HEK293T (cell line): ENCODE measurements around the gene PRKAA2.

Experiments
- CTCF ChIA-PET: fragments of 350-600 bp; formaldehyde crosslinking; extraction: SDS; loops from one replicate; lab custom pipeline; 2021; ENCODE audit warnings: antibody characterized with exemption, inconsistent platforms; lab: Yijun Ruan, JAX
- POLR2A ChIA-PET: fragments of 350-600 bp; formaldehyde crosslinking; extraction: SDS; loops from one replicate; lab custom pipeline; 2020; ENCODE audit warnings: antibody characterized with exemption, inconsistent platforms; lab: Yijun Ruan, JAX
- DNase-seq: peaks from one replicate; pipeline ENCODE4 v3.0.0; 2012; ENCODE audit warnings: mixed read lengths; ENCODE audit errors: extremely low spot score
- ARNT ChIP-seq: fragments of 450-650 bp; IDR thresholded peaks from 2 replicates; pipeline ENCODE4 v1.6.1; 2017; ENCODE audit warnings: mild to moderate bottlenecking
- BHLHE40 ChIP-seq: fragments of 450-650 bp; IDR thresholded peaks from 2 replicates; pipeline ENCODE4 v1.6.1; 2016; ENCODE audit warnings: mild to moderate bottlenecking, moderate library complexity, borderline replicate concordance
- CTBP1 ChIP-seq: fragments of 450-650 bp; IDR thresholded peaks from 2 replicates; pipeline ENCODE4 v1.6.1; 2016; ENCODE audit warnings: borderline replicate concordance
- ELF4 ChIP-seq: fragments of 450-650 bp; IDR thresholded peaks from 2 replicates; pipeline ENCODE4 v1.6.1; 2017; ENCODE audit warnings: antibody characterized with exemption
- FOXA1 ChIP-seq: fragments of 450-650 bp; IDR thresholded peaks from 2 replicates; pipeline ENCODE4 v1.6.1; 2016; ENCODE audit warnings: mild to moderate bottlenecking
- FOXK2 ChIP-seq: fragments of 450-650 bp; IDR thresholded peaks from 2 replicates; pipeline ENCODE4 v1.6.1; 2016; ENCODE audit warnings: mild to moderate bottlenecking
- FOXM1 ChIP-seq: fragments of 450-650 bp; IDR thresholded peaks from 2 replicates; pipeline ENCODE4 v1.6.1; 2017; ENCODE audit warnings: mild to moderate bottlenecking, borderline replicate concordance
- HDGF ChIP-seq: fragments of 450-650 bp; IDR thresholded peaks from 2 replicates; pipeline ENCODE4 v1.6.1; 2017; ENCODE audit warnings: antibody characterized with exemption, borderline replicate concordance
- L3MBTL2 ChIP-seq: fragments of 450-650 bp; conservative IDR thresholded peaks from 2 replicates; pipeline ENCODE4 v1.6.1; 2016; ENCODE audit warnings: mild to moderate bottlenecking
- LEF1 ChIP-seq: fragments of 450-650 bp; IDR thresholded peaks from 2 replicates; pipeline ENCODE4 v1.6.1; 2017; ENCODE audit warnings: mild to moderate bottlenecking, borderline replicate concordance
- NFRKB ChIP-seq: fragments of 450-650 bp; IDR thresholded peaks from 2 replicates; pipeline ENCODE4 v1.6.1; 2016; ENCODE audit warnings: mild to moderate bottlenecking, moderate library complexity
- SP1 ChIP-seq: fragments of 450-650 bp; IDR thresholded peaks from 2 replicates; pipeline ENCODE4 v1.6.1; 2017
- SUZ12 ChIP-seq: fragments of 450-650 bp; IDR thresholded peaks from 2 replicates; pipeline ENCODE4 v1.6.1; 2016; ENCODE audit warnings: mild to moderate bottlenecking
- TARDBP ChIP-seq: fragments of 450-650 bp; IDR thresholded peaks from 2 replicates; pipeline ENCODE4 v1.6.1; 2016
- ZNF384 ChIP-seq: fragments of 450-650 bp; IDR thresholded peaks from 2 replicates; pipeline ENCODE4 v1.6.1; 2016
- TF ChIP-seq, protein P1 (sequence below): fragments of 450-650 bp; IDR thresholded peaks from 2 replicates; pipeline ENCODE4 v1.6.1; 2016

PRKAA2 gene

DNA sequence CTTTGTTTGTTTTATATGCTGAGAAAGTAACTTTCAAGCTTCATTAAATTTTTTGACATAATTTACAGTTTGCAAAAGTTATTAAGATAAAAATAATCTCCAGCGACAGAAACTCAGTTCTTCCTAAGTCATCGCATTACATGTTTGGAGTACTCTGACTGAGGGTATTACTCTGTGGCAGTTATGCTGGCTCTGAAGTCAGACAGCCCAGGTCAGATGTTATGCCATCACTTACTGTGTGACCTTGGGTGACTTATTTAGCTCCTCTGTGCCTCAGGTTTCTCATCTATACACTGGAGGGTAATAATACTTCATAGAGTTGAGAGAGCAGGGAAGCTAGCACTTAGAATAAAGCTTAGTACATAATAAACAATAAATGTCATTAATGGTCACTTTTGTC lies 26.4 kb downstream of the PRKAA2 start:
- DNase-seq, result no peak
- ChIA-PET POLR2A (no interaction called here), CTCF (no interaction called here)
- TF ChIP-seq HDGF (no peak), BHLHE40 (no peak), LEF1 (no peak), L3MBTL2 (no peak), NFRKB (no peak), SP1 (no peak), FOXK2 (no peak), SUZ12 (no peak), ARNT (no peak), ELF4 (no peak), CTBP1 (no peak), ZNF384 (no peak), FOXA1 (no peak), TARDBP (no peak), FOXM1 (no peak)
- TF ChIP-seq, protein P1, sequence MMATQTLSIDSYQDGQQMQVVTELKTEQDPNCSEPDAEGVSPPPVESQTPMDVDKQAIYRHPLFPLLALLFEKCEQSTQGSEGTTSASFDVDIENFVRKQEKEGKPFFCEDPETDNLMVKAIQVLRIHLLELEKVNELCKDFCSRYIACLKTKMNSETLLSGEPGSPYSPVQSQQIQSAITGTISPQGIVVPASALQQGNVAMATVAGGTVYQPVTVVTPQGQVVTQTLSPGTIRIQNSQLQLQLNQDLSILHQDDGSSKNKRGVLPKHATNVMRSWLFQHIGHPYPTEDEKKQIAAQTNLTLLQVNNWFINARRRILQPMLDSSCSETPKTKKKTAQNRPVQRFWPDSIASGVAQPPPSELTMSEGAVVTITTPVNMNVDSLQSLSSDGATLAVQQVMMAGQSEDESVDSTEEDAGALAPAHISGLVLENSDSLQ, result no peak

DNA sequence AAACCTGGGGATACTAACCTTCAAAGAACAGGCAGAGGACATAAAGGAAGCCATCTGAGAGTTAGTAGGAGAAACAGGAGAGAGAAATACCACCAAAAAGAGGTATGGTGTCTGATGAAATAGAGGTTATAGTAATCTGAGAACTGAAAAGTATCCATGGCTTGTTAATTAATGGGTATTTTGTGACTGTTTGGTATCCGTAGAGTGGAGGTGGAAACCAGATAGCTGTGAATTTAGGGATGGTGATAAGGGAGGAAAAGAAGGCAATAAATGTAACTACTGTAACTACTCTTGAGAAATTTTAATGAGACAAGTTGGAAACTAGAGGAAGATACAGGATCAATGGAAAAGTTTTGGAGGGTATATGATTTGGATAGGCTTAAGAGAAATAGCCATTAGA lies 27.5 kb downstream of the PRKAA2 start:
- CTCF ChIA-PET, result no interaction called here
- POLR2A ChIA-PET, result no interaction called here
- TF ChIP-seq ARNT (no peak), FOXK2 (no peak), ELF4 (no peak), SUZ12 (no peak), SP1 (no peak)
- TF ChIP-seq, protein P1, result no peak
- no peak for DNase-seq

DNA sequence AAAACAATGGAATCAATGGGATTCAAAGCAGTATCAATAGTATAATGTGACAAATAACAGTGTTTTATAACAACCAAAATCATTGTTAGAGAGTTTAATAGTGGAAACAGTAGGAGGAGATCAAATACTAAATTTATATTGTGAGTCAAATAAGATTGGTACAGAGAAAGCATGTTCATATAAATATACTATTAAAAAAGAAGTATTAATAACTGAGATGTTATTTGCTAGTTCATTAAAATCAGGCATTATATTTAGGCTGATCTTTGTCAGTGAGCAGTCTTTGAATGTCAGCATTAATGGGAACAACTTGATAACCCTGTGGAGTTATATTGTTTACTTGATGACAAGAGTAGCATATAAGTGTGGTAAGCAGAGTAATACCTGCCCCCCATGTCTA lies 30.6 kb downstream of the PRKAA2 start:
- no peak for DNase-seq
- ChIA-PET POLR2A (no interaction called here), CTCF (no interaction called here)
- no peak for TF ChIP-seq CTBP1

DNA sequence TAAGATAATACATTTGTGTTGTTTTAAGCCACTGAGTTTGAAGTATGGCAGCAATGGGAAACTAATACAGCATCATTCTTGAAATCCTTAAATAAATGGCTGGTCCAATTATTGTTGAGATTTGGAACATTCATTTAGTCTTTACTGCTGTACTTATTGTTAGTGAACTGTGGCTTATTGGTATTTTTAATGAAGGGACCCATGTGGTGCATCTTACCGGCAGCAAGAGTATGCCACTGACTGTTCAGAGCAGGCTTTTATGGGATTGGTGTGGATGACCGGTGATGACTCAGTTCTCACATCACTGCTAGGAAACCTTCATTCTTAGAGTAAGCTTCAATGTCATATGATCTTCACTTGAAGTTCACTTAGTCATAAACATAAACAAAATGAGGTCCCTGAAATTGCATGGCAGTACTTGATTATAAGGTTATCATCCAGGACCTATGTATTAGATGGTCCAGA lies 31.5 kb downstream of the PRKAA2 start:
- DNase-seq, result peak; percentile 50

DNA sequence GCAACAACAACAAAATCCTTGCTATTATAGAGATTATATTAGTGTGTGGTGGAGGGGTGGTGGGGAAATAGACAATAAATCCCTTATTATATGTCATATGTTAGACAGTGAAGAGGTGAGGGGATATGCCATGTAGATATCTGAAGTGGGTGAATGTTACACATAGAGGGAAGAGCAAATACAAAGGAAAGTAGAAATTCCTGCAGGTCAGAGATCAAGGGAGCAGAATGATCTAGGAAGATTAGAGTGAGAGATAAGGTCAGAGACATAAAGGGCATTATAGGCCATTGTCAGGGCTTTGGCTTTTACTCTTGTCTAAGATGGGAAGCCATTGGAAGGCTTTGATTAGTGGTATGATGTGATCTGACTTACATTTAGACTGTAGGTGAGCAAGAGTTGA lies 38.5 kb downstream of the PRKAA2 start:
- TF ChIP-seq, protein P1, result no peak
- TF ChIP-seq HDGF, result no peak
- no peak for TF ChIP-seq L3MBTL2
- TF ChIP-seq ELF4, result no peak
- TF ChIP-seq NFRKB, result no peak
- no peak for TF ChIP-seq LEF1
- TF ChIP-seq TARDBP, result no peak
- TF ChIP-seq SUZ12, result no peak
- no peak for TF ChIP-seq FOXA1
- TF ChIP-seq SP1, result no peak
- ChIA-PET CTCF (no interaction called here), POLR2A (no interaction called here)
- DNase-seq, result no peak

More for the DNA sequence above, 31.5 kb downstream of the PRKAA2 start:
- CTCF ChIA-PET, result interaction anchor here (1.5 kb wide), 1 partner anchor 12 kb away, joined by 3 read pairs; no protein-coding TSS in a partner anchor
- POLR2A ChIA-PET, result no interaction called here
- TF ChIP-seq TARDBP, result no peak
- no peak for TF ChIP-seq SP1
- TF ChIP-seq FOXM1, result no peak
- no peak for TF ChIP-seq LEF1
- no peak for TF ChIP-seq HDGF
- no peak for TF ChIP-seq FOXA1
- no peak for TF ChIP-seq FOXK2
- TF ChIP-seq ELF4, result no peak
- TF ChIP-seq, protein P1, result no peak
- no peak for TF ChIP-seq ARNT
- no peak for TF ChIP-seq CTBP1
- TF ChIP-seq NFRKB, result no peak
- no peak for TF ChIP-seq BHLHE40
- TF ChIP-seq L3MBTL2, result no peak
- TF ChIP-seq ZNF384, result no peak

DNA sequence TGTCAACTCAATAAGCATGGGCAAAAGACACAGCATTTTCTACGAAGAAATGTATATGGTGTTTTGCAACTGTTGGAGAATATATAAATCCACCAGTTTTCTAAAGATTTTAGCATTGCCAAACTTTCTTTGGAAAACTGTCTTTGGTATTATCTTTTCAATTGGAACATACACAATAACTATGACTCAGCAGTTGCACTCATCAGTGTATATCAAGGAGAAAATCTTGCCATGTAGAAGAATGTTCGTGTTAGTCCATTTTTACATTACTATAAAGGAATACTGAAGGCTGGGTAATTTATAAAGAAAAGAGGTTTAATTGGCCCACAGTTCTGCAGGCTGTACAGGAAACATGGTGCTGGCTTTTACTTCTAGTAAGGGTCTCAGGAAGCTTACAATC lies 41.1 kb downstream of the PRKAA2 start:
- no peak for TF ChIP-seq BHLHE40
- TF ChIP-seq FOXM1, result no peak
- TF ChIP-seq ARNT, result no peak
- TF ChIP-seq FOXA1, result no peak
- no peak for TF ChIP-seq ZNF384
- no peak for TF ChIP-seq HDGF
- TF ChIP-seq ELF4, result no peak
- TF ChIP-seq NFRKB, result no peak
- TF ChIP-seq SP1, result no peak
- TF ChIP-seq, protein P1, result no peak
- no peak for TF ChIP-seq TARDBP
- no peak for TF ChIP-seq CTBP1
- TF ChIP-seq L3MBTL2, result no peak
- TF ChIP-seq SUZ12, result no peak
- no peak for TF ChIP-seq FOXK2
- no peak for TF ChIP-seq LEF1
- DNase-seq, result no peak
- POLR2A ChIA-PET, result no interaction called here
- CTCF ChIA-PET, result no interaction called here
